ENCODE measurements around the gene CDKL2.

CDKL2 gene

GRCh38 chr4:75637827-75638226 is 7.5 kb upstream of the CDKL2 start:
- DNase-seq = no peak

GRCh38 chr4:75637176-75637575 is 6.8 kb upstream of the CDKL2 start:
- DNase-seq = no peak

DNA sequence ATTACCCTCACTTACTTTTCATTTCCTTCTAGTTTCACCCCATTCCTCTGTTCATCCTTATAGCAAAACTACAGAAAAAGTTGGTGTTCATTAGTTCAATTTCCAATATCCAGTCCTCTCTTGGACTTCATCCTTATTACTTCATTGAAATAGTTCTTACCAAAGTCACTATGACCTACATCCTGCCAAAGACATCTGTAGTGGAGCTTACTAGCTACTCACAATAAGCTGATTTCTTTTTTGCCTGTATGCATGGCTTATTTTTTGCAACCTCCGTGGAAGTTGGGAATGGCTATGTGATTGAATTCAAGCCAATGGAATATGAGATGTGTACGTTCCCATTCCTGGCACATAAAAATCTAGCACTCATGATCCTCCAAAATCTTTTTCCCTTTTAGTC is 4.6 kb upstream of the CDKL2 start:
- DNase-seq = no peak

- DNase-seq = no peak
These were observed 4.0 kb upstream of the CDKL2 start for GRCh38 chr4:75634281-75634680.

DNA sequence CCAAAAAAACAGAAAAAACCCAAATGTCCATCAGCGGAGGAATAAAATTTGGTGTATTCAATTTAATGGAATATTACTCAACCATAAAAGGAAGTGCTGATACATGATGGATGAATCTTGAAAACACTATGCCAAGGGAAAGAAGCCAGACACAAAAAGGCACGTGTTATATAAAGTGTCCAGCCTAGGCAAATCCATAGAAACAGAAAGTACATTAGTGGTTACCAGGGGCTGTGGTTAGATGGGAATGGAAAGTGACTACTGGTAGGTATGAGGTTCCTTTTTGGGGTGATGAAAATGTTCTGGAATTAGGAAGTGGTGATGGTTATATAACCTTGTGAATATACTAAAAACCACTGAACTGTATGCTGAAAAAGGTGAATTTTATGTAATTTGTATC is 3.5 kb upstream of the CDKL2 start:
- no peak for DNase-seq

DNA sequence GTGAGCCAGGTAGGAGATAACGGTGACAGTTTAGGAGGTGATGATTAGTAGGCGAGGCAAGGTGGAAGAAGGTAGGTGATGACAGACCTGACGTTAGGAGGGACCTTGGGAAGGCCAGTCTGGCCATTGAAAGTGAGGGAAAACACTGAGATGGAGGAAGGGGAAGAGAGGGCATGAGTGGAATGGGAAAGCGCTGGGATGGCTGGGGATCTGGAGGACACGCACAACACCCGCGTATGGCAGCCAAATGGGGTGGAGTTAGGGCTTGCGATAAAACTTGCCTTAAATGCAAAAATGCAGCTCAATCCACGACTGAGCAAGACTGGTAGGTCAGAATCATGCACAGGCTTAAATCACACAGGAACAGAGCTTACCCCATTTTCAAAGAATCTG is 605 bp upstream of the CDKL2 start:
- DNase-seq = no peak

GRCh38 chr4:75629239-75629638 is 1.1 kb downstream of the CDKL2 start:
- DNase-seq = no peak

GRCh38 chr4:75623026-75623425 is 7.3 kb downstream of the CDKL2 start:
- DNase-seq = no peak

GRCh38 chr4:75621715-75622114 is 8.6 kb downstream of the CDKL2 start:
- no peak for DNase-seq

DNA sequence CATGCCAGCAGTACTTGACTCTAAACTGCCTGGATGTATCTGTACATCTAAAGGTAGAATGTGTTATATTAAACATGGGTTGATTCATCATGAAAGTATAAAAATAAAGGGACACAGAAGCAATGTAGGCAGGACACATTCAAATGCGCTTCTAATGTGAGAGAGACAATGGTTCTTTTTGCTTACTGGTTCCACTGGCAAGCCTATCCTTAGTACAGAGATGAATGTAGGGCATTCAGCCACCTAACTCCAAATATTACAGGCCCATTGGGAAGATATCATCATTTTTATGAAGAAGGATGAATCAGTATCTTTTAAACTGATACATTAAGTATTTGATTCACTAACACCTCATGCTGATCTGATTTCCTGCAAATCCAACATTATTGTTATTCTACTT is 18.0 kb downstream of the CDKL2 start:
- no peak for DNase-seq

- no peak for DNase-seq
These were observed 24.4 kb downstream of the CDKL2 start for GRCh38 chr4:75605928-75606327.

DNA sequence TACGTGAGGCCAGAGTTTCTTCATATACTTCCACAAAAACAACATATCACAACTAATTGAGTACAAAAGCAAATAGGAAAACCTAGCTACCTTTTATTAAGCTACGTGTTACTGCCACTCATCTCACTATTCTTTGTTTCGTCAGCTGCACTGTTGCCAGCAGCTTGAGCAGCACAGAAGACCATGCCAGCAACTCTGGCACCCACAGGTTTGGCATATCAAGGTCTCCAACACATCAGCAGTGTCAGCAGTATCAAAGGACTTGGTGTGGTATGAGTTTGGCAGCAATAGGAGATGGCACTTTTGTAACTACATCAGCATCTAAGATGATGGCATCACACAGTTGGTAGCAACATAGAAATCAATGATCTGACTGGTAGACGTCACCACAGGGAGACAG is 30.7 kb downstream of the CDKL2 start:
- no peak for DNase-seq

DNA sequence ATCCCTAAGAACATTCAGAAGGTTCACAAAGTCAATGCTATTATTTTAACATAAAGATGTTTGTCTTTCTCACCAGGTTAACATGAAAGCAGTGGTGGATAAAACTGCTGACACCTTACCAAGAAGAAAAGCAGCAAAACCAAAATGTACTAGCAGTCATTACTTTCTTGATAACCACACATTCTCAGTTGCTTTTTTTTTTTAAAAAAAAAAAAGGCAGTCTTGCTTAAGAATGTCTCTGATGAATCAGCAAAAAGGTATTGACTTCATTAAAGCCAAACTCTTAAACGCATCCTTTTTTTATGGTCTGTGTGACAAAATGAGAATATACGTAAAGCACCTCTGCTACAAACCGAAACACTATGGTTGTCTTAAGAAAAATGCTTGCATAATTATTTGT is 31.9 kb downstream of the CDKL2 start:
- no peak for DNase-seq

- no peak for DNase-seq
These were observed 34.3 kb downstream of the CDKL2 start for GRCh38 chr4:75596061-75596460.

GRCh38 chr4:75593393-75593792 is 36.9 kb downstream of the CDKL2 start:
- no peak for DNase-seq

DNA sequence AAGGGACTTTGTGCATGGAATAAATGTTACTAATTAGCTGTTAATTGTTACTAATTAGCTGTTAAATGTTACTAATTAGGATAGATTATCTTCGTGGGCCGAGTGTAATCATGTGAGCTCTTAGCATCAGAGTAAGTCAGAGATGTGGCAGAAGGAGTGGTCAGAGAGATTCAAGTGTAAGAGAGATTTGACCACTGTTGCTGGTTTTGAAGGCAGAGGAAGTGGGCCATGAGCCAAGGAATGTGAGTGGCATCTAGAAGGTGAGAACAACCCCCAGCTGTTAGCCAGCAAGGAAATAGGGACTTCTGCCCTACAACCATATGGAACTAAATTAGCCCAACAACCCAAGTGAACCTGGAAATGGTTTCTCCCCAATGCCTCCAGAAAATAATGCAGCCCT is 46.3 kb downstream of the CDKL2 start:
- no peak for DNase-seq

GRCh38 chr4:75567725-75568124 is 62.6 kb downstream of the CDKL2 start:
- DNase-seq = no peak

GRCh38 chr4:75566911-75567310 is 63.4 kb downstream of the CDKL2 start:
- DNase-seq = no peak

GRCh38 chr4:75565481-75565880 is 64.8 kb downstream of the CDKL2 start:
- DNase-seq = no peak

DNA sequence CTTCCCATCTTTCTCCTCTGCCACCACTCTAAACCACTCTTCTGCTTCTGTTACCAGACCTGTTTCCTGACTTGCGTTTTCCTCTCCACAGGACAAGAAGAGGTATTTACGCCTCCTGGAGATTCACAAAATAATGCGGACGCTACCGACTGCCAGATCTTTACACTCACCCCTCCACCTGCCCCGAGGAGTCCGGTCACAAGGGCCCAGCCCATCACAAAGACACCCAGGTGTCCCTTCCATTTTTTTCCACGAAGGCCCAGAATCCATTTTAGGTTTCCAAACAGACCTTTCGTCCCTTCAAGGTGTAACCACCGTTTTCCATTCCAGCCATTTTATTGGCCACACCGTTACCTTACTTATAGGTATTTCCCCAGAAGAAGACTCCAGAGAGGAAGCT is 66.3 kb downstream of the CDKL2 start:
- DNase-seq = no peak

GRCh38 chr4:75561789-75562188 is 68.5 kb downstream of the CDKL2 start:
- DNase-seq = no peak

DNA sequence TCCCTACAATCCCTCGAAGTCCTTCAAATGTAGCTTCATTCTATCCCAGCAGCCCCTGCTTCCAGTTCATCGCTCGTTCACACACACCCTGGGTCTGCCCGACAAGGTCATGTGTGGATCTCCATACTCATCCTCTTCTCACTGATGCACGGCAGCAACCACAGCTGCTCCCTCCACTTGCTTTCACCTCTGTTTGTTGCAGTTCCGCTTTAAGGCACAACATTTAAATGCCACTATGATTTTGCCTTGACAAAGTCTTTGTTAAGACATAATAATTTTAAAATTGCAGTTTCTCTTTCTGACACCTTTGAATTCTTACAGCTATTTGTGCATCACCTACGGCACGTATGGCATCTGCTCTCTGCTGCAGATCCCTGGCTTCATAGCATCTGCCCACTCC is 72.6 kb downstream of the CDKL2 start:
- no peak for DNase-seq

GRCh38 chr4:75555294-75556164 is 74.8 kb downstream of the CDKL2 start, which contains the start of gene ODAPH:
Gene ODAPH, plus strand, starts transcription at chr4:75556066. Its CDS starts 17 bp downstream, at chr4:75556083.
- no peak for DNase-seq

GRCh38 chr4:75552452-75552851 is 77.9 kb downstream of the CDKL2 start:
- no peak for DNase-seq

- DNase-seq = no peak
These were observed 81.3 kb downstream of the CDKL2 start for GRCh38 chr4:75549019-75549418.

All from DMS153 (cell line).